HG03565 (cell line): ENCODE results near the gene RAB5IF.
"Not testable (repeated sequence)": the region's sequence is repeated elsewhere in the genome, so short reads cannot be mapped to it uniquely, and the experiment has no call there.

Experiments
- ATAC-seq: cut with Tn5 transposase; IDR thresholded peaks from one replicate; pipeline ENCODE4 v1.9.1; 2021; ENCODE audit warnings: mild to moderate bottlenecking, moderate library complexity; ENCODE audit not compliant: unreplicated experiment

The RAB5IF gene

GRCh38 chr20:36628076-36628475, 22.5 kb downstream of the RAB5IF start:
- no peak for ATAC-seq

DNA sequence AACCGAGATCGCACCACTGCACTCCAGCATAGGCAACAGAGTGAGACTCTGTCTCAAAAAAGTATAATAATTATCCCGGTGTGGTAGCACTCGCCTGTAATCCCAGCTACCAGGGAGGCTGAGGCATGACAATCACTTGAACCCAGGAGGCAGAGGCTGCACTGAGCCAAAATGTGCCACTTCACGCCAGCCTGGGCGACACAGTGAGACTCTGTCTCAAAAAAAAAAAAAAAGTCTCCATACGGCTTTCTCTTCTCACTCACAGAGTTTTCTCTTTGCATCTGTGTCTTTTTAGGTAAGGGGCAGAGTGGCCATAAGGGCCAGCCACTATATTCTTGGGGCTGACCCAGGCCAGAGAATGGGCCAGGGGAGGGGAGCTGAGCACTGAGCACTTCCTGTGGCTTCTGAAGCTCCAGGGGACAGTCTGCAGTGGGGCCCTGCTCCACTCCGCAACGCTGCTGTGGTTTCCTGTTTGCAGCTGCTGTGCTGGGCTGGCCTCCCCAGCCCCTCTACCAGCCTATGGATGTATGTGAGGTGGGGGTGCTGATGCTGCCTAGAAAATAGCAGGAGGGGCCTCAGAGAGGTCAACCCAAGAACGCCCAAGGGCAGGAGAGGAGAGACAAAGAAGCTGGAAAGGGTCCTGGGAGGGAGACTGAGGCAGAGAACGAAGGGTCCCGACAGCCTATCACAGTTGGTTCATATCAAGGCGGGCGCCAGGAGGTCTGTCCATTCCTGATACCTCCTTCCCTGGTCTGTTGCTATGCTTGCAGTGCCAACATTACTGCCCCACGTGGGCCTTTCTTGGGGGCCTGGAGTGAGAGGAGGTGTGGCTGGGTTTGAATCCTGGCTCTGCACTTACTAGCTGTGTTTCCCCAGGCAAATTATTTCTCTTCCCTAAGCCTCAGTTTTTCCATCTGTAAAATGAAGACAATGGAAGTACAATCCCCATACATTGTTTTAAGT, 24.4 kb downstream of the RAB5IF start:
- ATAC-seq: no peak

GRCh38 chr20:36631646-36632045, 26.1 kb downstream of the RAB5IF start:
- no peak for ATAC-seq

DNA sequence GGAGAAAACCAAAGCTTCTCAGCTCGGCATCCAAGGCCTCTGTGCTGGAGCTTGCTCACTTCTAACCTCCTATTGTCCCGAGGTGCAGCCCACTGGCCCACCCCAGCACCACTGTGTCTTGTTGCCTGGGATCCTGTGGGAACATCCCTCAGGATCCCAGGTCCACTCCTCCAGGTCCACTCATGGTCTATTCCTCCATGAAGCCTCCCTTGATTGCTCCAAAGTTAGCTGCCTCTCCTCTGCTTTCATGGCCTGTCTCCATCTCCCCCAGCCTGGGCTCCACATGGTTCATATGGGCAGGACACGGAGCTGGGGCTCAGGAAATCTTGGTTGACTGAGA, 26.5 kb downstream of the RAB5IF start:
- ATAC-seq: no peak

- no peak for ATAC-seq
These were observed 27.1 kb downstream of the RAB5IF start for GRCh38 chr20:36632487-36633284.

DNA sequence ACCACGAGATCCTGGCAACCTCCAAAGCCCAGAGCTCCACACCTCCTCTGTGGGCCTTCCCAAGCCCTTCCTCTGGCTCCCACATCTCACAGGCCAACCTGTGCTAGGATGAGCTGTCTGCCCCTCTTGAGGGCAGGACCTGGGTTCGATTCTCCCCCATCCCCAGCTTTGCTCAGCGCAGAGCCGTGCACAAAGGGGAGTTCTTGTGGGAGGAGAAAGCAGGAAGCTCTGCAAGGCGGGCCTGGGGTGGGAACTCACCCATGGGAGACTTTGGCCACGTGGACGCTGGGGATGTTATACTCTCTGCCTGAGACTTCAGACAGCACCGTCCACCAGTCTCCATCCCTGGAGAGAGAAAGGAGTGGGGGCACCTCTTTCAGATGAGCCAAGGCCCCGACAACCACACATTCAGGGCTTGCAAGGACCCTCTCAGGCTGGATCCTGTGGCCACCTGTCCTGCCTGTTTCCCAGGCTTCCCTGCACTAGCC, 27.8 kb downstream of the RAB5IF start:
- no peak for ATAC-seq

GRCh38 chr20:36634342-36634741, 28.8 kb downstream of the RAB5IF start:
- no peak for ATAC-seq

DNA sequence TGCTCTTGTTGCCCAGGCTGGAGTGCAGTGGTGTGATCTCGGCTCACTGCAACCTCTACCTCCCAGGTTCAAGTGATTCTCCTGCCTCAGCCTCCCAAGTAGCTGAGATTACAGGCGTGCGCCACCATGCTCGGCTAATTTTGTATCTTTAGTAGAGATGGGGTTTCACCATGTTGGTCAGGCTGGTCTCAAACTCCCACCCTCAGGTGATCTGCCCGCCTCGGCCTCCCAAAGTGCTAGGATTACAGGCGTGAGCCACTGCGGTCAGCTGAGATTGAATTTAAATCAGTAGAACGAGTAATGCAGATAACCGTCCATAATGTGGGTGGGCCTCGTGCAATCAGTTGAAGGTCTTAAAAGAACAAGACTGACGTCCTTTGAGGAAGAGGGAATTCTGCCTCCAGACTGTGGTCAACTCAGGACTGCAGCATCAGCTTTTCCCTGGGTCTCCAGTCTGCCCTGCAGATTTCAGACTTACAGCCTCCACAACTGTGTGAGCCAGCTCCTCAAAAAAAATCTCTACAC, 33.4 kb downstream of the RAB5IF start:
- not testable (repeated sequence) for ATAC-seq

DNA sequence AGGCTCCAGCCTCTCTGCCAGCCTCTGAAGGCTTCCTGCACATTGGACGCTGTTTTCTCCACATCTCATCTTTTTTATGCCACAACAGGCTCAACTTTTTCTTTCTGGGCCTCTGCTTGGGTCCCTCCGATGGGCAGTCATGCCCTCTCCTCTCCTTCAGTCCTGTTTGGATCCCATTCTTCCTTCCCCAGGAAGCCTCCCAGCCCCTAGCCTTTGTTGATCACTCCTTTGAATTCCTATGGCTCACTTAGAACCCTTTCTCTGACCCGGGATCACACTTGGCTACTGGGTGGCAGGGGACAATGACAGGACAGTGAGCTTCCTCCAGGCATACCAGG, 35.9 kb downstream of the RAB5IF start:
- ATAC-seq: no peak

GRCh38 chr20:36642136-36642535, 36.6 kb downstream of the RAB5IF start:
- no peak for ATAC-seq

GRCh38 chr20:36644032-36644705, 38.6 kb downstream of the RAB5IF start:
- ATAC-seq: no peak

DNA sequence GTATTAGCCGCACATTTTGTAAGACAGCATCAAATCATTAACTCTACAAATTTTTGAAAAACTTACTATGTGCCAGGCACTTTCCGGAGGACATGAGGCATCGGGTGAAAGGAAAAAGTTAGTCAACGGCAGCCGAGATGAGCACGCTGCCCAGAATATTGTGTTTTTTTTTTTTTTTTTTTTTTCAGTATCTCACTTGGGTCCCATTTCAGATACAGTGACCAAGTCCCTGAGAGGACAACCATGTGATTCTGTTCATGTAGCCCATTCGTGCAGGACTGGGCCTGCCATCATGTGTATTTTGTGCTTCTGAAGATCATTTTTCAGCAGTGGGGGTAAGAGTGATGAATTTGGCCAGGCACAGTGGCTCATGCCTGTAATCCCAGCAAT, 39.1 kb downstream of the RAB5IF start:
- no peak for ATAC-seq

GRCh38 chr20:36645353-36645752, 39.8 kb downstream of the RAB5IF start:
- ATAC-seq: no peak

- no peak for ATAC-seq
These were observed 40.4 kb downstream of the RAB5IF start, which contains the start of gene SLA2 for GRCh38 chr20:36645998-36646397. TSS of gene SLA2 (minus strand) at chr20:36646196. CDS start at chr20:36641335, 4,861 bp downstream.

- ATAC-seq: no peak
These were observed 41.1 kb downstream of the RAB5IF start for GRCh38 chr20:36646678-36647077.

- no peak for ATAC-seq
These were observed 41.9 kb downstream of the RAB5IF start for GRCh38 chr20:36647196-36648121.

- ATAC-seq: no peak
These were observed 47.9 kb downstream of the RAB5IF start for GRCh38 chr20:36653456-36653855.

GRCh38 chr20:36654506-36654905, 48.9 kb downstream of the RAB5IF start:
- ATAC-seq: no peak

DNA sequence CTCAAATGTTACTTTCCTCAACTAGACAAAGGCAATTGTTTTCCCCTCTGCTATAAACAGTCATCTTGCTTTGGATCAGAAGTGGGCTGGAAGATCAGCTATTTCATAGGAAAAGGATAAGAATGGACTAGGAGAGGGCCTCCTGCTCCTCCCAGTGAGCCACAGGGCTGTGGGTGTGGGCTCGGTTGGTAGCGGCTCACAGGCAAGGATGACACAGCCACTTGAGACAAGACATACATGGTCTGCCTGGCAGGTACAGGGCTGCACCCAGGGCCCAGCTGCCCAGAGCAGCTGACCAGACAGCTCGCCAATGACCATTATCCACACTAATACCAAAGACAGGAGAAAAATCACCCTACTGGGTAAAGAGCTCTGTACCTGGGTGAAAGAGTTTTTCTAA, 49.4 kb downstream of the RAB5IF start:
- ATAC-seq: no peak

DNA sequence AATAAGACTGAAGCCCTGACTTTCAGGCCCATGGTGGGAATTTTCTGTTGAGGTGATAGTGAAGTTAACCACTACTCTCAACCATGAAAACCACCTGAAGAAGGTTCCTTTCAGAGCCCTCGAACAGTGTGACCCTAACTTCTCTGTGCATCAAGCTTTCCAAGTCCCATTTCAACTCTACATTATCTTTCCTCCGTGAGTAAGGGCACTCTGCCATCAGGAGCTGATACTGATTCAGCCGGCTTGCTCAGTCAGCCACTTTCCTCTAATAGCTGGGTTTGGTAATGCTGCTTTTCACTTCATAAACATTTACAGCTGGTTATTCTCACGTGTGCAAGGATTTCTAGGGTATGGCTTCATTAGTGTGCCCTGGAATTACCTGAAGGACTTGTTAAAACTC, 51.2 kb downstream of the RAB5IF start:
- ATAC-seq: no peak
